ENCODE measurements around the gene MYO1B.

MYO1B gene

GRCh38 chr2:191285252-191285651 is 40.0 kb downstream of the MYO1B start:
- TF ChIP-seq TAF1 (IDR thresholded peaks at IDR 0.05; ENCODE audit: borderline replicate concordance, low read depth, low read length) (no peak), POLR2A (IDR thresholded peaks at IDR 0.05; ENCODE audit: low read depth, low read length) (no peak), POLR2AphosphoS5 (IDR thresholded peaks at IDR 0.05; ENCODE audit: low read depth, low read length) (no peak)
- no peak for DNase-seq (ENCODE audit: insufficient read length)
- no peak for FAIRE-seq

DNA sequence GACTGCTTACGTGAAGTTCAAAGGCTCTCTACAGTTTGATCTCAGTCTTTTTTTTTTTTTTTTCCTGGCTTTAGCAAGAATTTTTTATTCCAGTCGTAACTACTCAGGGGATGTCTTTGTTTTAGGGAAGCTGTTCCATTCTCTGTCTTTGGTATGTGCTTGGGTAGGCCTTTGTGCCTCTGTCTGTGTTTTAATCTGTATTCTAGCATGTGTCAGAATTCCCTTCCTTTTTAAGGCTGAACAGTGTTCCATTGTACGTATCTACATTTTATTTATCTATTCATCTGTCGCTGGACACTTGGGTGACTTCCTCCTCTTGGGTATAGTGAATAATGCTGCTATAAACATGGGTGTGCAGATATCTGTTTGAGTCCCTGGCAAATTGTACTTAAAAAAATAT is 42.6 kb downstream of the MYO1B start:
- DNase-seq (ENCODE audit: insufficient read length) (no peak), FAIRE-seq (no peak)
- TF ChIP-seq TAF1 (IDR thresholded peaks at IDR 0.05; ENCODE audit: borderline replicate concordance, low read depth, low read length) (no peak), POLR2A (IDR thresholded peaks at IDR 0.05; ENCODE audit: low read depth, low read length) (no peak), POLR2AphosphoS5 (IDR thresholded peaks at IDR 0.05; ENCODE audit: low read depth, low read length) (no peak)

DNA sequence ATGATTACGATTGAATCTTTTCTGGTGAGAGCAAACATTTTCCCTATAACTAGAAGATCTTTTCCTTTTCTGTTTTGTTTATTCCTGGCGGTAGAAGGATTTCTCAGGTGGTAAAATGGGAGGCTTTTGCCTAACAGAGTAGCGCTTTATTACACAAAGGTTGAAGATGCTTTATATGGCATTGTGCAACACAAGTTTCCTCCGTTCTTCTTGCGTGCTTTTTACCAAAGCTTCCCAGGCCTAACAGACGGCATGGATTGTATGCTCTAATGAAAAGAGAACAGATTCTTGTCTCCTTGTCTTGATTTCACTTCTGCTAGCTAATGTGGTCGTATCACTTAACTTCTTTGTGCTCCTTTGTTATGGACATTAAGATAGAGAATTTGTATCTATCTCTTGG is 43.8 kb downstream of the MYO1B start:
- DNase-seq (ENCODE audit: insufficient read length) (no peak), FAIRE-seq (no peak)
- TF ChIP-seq POLR2AphosphoS5 (IDR thresholded peaks at IDR 0.05; ENCODE audit: low read depth, low read length) (no peak), TAF1 (IDR thresholded peaks at IDR 0.05; ENCODE audit: borderline replicate concordance, low read depth, low read length) (no peak)

DNA sequence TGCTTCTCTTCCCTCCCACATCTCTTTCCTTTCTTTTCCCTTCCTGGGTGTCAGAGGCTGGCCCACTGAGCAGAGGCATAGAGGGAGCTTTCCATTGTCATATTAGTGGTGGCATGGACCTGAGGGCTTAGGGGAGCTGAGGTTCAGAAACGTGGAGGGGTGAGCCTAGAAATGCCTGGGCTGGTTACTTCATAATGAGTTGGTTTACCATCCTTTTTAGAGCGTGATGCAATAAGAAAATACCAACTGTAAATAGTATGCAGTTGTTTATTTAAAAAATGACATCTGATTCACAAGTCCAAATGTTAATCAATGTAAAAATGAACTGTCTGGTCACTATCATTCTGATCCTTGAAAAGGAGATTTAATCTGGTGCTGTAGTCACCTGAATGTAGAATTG is 46.3 kb downstream of the MYO1B start:
- TF ChIP-seq POLR2A (IDR thresholded peaks at IDR 0.05; ENCODE audit: low read depth, low read length) = no peak
- no peak for TF ChIP-seq TAF1 (IDR thresholded peaks at IDR 0.05; ENCODE audit: borderline replicate concordance, low read depth, low read length)
- no peak for TF ChIP-seq POLR2AphosphoS5 (IDR thresholded peaks at IDR 0.05; ENCODE audit: low read depth, low read length)
- FAIRE-seq = no peak

GRCh38 chr2:191292869-191293268 is 47.7 kb downstream of the MYO1B start:
- TF ChIP-seq POLR2AphosphoS5 (IDR thresholded peaks at IDR 0.05; ENCODE audit: low read depth, low read length) (no peak), TAF1 (IDR thresholded peaks at IDR 0.05; ENCODE audit: borderline replicate concordance, low read depth, low read length) (no peak), POLR2A (IDR thresholded peaks at IDR 0.05; ENCODE audit: low read depth, low read length) (no peak)
- DNase-seq (ENCODE audit: insufficient read length) (no peak), FAIRE-seq (no peak)

More for the DNA sequence above, 46.3 kb downstream of the MYO1B start:
- no peak for DNase-seq (ENCODE audit: insufficient read length)

- no peak for FAIRE-seq
- TF ChIP-seq POLR2A (IDR thresholded peaks at IDR 0.05; ENCODE audit: low read depth, low read length) (no peak), TAF1 (IDR thresholded peaks at IDR 0.05; ENCODE audit: borderline replicate concordance, low read depth, low read length) (no peak), POLR2AphosphoS5 (IDR thresholded peaks at IDR 0.05; ENCODE audit: low read depth, low read length) (no peak)
- DNase-seq (ENCODE audit: insufficient read length) = no peak
Observed at GRCh38 chr2:191295088-191295487, 49.9 kb downstream of the MYO1B start.

DNA sequence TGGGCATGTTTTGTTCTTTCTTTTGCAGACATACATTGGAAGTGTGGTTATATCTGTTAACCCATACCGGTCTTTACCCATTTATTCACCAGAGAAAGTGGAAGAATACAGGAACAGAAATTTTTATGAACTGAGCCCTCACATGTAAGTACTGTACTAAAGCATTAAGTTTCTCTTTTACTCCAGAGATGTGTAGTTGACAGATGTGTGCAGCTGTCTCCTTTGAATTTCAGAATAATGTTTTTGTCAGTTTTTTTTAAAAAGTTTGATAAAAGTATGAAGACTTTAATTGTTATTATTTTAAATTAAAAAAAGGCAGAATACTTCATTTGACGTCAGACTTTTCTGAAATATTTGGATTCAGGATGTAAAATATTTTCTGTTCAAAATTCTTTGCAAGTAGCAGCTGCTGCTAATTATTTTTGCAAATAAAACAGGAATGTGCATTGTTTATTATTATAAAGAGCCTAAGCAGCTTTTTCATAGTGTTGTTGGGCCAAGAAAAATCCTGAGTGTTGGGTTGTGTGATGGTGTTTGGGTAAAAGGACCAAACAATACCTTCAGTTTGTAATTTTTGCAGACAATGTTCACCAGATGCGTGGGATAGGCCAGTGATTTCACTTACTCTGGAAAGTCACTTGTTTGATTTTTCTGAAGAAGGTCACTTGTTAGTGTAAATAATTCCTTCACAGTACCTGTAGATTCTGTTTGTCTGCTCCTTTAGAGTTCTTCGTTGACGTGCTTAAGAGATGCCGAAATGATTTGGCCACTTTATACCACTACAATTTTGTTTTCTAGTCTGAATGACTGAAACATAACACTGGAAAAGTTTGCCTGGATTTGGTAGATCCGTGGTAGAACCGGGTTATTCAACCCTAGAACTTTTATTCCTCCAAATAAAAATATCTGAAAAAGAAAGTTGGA is 51.1 kb downstream of the MYO1B start:
- TF ChIP-seq TAF1 (IDR thresholded peaks at IDR 0.05; ENCODE audit: borderline replicate concordance, low read depth, low read length) (no peak), POLR2AphosphoS5 (IDR thresholded peaks at IDR 0.05; ENCODE audit: low read depth, low read length) (no peak), POLR2A (IDR thresholded peaks at IDR 0.05; ENCODE audit: low read depth, low read length) (no peak)
- DNase-seq (ENCODE audit: insufficient read length) (no peak), FAIRE-seq (no peak)

GRCh38 chr2:191297033-191297432 is 51.8 kb downstream of the MYO1B start:
- DNase-seq (ENCODE audit: insufficient read length) (no peak), FAIRE-seq (no peak)
- TF ChIP-seq TAF1 (IDR thresholded peaks at IDR 0.05; ENCODE audit: borderline replicate concordance, low read depth, low read length) (no peak), POLR2A (IDR thresholded peaks at IDR 0.05; ENCODE audit: low read depth, low read length) (no peak), POLR2AphosphoS5 (IDR thresholded peaks at IDR 0.05; ENCODE audit: low read depth, low read length) (no peak)

- DNase-seq (ENCODE audit: insufficient read length) (no peak), FAIRE-seq (no peak)
- TF ChIP-seq POLR2A (IDR thresholded peaks at IDR 0.05; ENCODE audit: low read depth, low read length) (no peak), POLR2AphosphoS5 (IDR thresholded peaks at IDR 0.05; ENCODE audit: low read depth, low read length) (no peak), TAF1 (IDR thresholded peaks at IDR 0.05; ENCODE audit: borderline replicate concordance, low read depth, low read length) (no peak)
Observed at GRCh38 chr2:191298306-191298705, 53.1 kb downstream of the MYO1B start.

DNA sequence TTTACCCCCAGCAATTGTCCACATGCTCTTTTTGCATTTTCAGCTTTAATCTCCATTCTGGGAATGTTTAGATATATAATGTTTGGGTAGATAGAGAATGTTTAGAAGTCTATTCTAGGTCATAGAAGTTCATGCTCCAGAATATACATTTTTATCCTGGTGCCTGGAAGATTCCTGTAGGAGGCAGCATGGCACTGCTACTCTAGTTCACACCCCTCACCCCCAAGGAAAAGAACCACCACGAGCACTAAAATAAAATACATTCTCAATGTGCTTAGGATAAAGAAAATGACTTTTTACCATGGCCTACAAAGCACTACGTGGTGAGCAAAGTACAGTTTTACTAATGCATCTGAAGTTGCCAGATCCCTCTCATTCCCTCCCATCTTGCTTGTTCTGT is 53.8 kb downstream of the MYO1B start:
- TF ChIP-seq POLR2AphosphoS5 (IDR thresholded peaks at IDR 0.05; ENCODE audit: low read depth, low read length) (no peak), POLR2A (IDR thresholded peaks at IDR 0.05; ENCODE audit: low read depth, low read length) (no peak), TAF1 (IDR thresholded peaks at IDR 0.05; ENCODE audit: borderline replicate concordance, low read depth, low read length) (no peak)
- FAIRE-seq (no peak), DNase-seq (ENCODE audit: insufficient read length) (no peak)

DNA sequence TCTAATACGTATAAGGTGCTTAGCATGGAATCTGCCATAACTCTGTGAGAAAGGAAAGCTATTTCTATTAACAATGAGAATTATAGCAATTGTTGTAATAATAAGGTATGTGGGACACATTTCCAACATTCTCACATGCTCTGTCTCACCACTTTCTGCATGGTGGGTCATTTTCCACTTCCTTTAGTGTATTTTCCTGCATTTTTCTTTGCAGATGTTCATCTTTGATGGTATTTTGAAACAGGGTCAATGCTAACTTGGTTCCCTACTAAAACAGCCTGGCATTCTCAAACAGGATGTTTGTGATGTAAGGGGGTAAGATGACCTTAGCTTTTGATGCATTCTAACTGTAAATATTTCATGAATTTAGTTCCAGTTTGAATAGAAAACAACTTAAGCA is 54.7 kb downstream of the MYO1B start:
- TF ChIP-seq POLR2AphosphoS5 (IDR thresholded peaks at IDR 0.05; ENCODE audit: low read depth, low read length) (no peak), TAF1 (IDR thresholded peaks at IDR 0.05; ENCODE audit: borderline replicate concordance, low read depth, low read length) (no peak), POLR2A (IDR thresholded peaks at IDR 0.05; ENCODE audit: low read depth, low read length) (no peak)
- FAIRE-seq = no peak

GRCh38 chr2:191301971-191302370 is 56.8 kb downstream of the MYO1B start:
- TF ChIP-seq TAF1 (IDR thresholded peaks at IDR 0.05; ENCODE audit: borderline replicate concordance, low read depth, low read length) = no peak
- no peak for TF ChIP-seq POLR2A (IDR thresholded peaks at IDR 0.05; ENCODE audit: low read depth, low read length)
- TF ChIP-seq POLR2AphosphoS5 (IDR thresholded peaks at IDR 0.05; ENCODE audit: low read depth, low read length) = no peak
- FAIRE-seq (no peak), DNase-seq (ENCODE audit: insufficient read length) (no peak)

More for the DNA sequence above, 54.7 kb downstream of the MYO1B start:
- DNase-seq (ENCODE audit: insufficient read length) = no peak

All from GM12892 (cell line).